ENCODE results near the gene POLR2E.
"Not testable (repeated sequence)": the region's sequence is repeated elsewhere in the genome, so short reads cannot be mapped to it uniquely, and the experiment has no call there.

Gene POLR2E

GRCh38 chr19:1094978-1095701, at the start of gene POLR2E:
TSS of gene POLR2E (minus strand) at chr19:1095375. CDS start at chr19:1095315, 60 bp downstream.
- peak; percentile 96 to 97 for DNase-seq

DNA sequence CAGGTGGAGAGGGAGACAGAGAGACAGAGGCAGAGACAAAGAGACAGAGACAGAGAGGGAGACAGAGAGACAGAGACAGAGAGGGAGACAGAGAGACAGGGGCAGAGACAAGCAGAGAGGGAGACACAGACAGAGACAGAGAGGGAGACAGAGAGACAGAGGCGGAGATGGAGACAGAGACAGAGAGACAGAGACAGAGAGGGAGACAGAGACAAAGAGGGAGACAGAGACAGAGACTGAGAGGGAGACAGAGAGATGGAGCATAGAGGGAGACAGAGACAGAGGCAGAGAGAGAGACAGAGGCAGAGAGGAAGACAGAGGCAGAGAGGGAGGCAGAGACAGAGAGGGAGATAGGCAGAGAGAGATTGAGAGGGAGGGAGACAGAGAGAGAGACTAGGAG, 49.6 kb upstream of the POLR2E start:
- DNase-seq: no peak

DNA sequence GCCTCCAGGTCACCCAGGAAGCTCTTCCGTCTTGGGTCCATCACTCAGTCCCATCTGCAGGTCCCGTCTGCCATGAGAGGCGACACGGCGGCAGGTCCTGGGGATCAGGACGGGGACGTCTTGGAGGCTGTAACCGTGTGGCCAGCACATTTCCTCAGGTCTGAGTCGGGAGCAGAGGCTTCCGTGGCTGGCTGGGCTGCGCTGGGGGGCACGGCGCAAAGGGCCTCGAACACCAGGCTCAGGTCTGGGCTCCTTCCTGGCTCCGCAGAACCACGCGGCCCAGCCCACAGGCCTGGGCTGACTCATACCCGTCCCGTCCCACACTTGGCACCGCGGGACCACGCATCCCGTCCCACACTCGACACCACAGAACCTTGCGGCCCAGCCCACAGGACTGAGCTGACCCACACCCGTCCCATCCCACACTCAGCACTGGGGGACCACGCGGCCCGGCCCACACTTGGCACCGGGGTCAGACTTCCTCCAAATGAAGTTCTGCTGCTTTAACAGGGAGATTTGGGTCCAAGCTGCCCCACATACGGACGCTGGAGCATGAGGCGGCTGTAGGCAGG, 48.7 kb upstream of the POLR2E start:
- DNase-seq: no peak

- no peak for DNase-seq
These were observed 46.8 kb upstream of the POLR2E start for GRCh38 chr19:1141944-1142343.

DNA sequence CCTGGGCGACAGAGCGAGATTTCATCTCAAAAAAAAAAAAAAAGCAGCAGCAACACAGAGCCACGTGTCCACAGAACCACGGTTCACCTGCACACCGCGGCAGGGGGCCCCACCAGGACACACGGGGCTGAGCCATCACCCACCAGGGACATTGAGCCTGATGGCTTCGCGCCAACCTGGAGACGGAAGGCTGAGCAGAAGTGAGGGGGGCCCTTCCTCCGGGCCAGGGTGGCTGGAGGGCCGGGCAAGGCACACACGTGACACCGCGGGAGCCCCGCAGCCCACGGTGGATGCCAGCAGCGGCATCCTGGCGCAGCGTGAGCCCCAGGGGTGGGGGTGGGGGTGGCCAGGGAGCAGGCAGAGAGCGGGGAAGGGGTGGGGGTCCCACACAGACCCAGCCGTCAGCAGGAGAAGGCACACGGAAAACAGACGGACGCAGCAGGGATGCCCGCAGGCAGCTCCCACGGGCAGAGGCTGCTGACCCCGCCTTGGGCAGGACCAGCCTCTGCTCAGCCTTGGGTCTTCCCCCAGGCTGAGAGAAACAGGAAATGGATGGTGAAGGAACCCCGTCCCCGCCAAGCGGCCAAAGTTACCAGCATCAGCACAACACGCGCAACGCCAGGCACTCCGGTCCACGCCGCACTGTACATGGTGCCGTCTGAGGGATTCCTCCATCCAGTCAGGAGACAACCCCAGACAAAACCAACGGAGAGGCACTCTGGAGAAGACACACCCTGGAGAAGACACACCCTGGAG, 45.3 kb upstream of the POLR2E start:
- no peak for DNase-seq

DNA sequence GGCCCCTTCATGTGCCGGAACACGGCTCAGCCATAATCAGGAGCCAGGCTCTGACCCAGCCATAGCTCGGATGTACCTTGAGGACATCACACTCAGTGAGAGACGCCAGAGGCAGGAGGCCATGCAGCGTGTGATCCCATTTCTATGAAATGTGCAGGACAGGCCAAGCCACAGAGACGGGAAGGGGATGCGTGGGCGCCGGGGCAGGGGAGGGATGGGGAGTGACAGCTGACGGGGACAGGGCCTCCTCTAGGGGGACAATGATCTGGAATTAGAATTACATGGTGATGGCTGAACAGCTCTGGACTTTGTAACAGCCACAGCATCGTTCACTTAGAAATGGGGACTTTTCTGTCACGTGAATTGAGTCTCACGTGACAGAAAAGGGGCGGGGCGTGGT, 44.0 kb upstream of the POLR2E start:
- DNase-seq: no peak

DNA sequence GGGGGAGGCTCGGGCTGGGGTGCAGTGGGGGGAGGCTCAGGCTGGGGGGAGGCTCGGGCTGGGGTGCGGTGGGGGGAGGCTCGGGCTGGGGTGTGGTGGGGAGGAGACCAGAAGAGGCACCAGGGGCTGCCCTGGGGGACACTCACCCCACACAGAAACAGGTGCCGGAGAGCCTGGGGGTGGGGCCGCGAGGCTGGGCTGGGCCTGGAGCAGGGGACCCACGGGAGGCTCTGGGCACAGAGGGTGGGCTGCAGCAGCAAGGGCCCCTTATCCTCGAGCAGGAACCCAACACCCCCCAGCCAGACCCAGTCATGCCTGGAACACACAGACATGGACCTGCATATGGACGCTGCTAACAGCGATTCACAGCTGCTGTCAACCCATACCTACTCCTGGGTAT, 42.9 kb upstream of the POLR2E start:
- DNase-seq: no peak

DNA sequence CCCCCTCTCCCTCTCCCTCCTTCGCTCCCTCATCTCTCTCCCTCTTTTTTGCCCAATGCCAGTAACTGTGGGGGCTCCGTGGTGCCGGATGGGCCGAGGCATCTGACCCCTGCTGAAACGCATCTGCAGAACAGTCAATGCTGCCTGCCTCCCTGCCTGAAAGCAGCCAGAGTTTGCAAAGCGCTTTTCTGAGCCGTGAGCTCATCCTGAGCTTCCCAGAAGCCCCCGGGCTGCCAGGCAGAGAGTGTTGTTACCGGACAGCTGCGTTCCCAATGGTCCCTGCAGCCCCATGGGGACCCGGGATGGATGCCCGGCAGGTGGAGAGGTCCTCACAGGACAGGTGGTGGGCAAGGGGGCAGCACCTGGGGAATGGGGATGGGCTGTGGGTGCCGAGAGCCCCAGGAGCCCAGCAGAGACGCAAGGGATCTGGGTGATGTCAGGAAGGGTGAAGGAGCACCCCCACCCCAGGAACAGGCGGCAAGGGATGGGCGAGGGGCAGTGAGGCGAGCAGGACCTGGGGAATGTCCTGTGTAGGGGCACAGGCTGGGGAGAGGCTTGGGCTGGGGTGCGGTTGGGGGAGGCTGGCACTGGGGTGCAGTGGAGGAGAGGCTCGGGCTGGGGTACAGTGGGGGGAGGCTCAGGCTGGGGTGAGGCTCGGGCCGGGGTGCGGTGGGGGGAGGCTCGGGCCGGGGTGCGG, 41.6 kb upstream of the POLR2E start:
- DNase-seq: no peak

- no peak for DNase-seq
These were observed 41.0 kb upstream of the POLR2E start for GRCh38 chr19:1136201-1136600.

DNA sequence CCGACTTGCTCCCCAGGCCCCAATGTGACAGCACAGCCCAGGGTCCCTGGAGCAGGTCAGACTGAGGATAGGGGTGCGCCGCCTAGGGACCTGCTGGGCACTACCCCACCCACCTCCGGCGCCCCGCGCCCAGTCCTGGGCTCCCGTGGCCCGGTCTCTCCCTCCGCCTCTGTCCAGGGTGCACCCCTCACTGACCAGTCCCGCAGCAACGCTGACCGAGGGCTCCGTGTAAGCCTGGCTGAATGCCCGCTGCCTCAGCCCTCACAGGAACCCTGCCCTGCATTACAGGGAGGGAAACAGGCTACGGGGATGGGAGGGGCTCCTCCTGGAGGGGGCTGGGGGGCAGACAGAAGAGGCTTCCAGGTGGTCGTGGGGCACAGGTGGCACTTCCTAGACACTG, 40.3 kb upstream of the POLR2E start:
- no peak for DNase-seq

DNA sequence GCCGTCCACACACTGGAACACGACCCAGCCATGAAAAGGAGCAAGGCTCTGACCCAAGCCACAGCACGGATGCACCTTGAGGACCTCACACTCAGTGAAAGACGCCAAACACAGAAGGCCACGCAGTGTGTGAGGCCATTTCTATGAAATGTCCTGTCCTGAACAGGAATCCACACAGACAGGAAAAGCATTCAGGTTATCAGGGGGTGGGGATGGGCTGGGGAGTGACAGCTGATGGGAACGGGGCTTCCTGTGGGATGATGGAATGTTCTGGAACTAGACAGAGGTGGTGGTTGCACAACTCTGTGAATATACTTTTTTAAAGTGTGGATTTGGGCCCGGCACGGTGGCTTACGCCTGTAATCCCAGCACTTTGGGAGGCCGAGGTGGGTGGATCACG, 39.3 kb upstream of the POLR2E start:
- no peak for DNase-seq

GRCh38 chr19:1133471-1133929, 38.3 kb upstream of the POLR2E start:
- DNase-seq: peak; percentile 76 to 80

DNA sequence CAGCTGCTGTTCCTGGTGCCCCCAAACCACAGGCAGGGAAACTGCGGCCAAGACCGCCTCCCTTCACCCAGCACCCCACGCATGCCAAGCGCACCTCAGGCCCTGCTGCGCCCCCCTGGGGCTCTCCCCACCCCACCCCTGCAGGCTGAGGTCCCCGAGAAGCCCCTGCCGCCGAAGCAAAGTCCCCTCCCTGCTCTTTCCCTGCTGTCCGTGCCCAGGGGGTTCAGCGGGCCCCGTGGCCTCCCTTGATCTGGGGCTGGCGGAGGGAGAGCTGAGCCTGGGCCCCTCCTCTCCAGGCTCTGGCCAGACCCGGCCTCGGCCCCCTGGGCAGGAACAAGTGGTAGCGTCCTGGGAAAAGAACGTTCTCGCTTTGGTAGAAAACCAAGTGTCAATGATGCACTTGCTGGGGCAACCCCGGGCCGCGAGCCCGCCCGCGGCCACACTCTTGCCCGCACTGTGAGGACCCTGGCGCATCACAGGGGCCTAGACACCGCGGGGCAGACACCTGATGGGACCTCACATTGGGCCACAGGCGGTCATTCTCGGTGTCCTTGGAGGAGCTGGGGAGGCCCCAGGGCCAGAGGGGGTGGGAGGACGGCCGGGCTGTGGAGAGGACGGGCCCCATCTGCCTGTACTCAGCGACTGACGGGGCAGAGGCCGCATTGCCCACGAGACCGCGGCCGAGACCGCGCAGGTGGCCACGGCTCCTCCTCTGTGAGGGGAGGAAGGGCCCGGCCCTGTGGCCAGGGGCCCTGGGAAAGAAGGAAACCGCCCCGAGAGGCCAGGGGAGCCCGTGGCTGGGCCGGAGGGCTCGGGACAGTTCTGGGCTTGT, 37.6 kb upstream of the POLR2E start:
- no peak for DNase-seq

- peak; percentile 92 to 93 for DNase-seq
These were observed 36.8 kb upstream of the POLR2E start for GRCh38 chr19:1131718-1132551.

GRCh38 chr19:1130771-1131717, 35.9 kb upstream of the POLR2E start:
- DNase-seq: peak; percentile 63 to 64

- no peak for DNase-seq
These were observed 34.4 kb upstream of the POLR2E start for GRCh38 chr19:1129535-1129934.

DNA sequence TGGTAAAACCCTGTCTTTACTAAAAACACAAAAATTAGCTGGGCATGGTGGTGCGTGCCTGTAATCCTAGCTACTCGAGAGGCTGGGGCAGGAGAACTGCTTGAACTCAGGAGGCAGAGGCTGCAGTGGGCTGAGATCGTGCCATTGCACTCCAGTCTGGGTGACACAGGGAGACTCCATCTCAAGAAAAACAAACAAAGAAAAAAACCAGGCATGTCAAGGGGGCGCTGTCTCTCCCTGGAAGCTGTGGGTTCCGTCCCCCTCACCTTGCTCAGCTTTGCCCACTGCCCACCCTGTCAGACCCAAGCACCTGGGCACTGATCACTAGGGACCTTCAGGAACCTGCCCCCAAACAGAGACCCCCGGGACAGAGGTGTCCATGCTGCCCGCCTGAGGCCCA, 33.9 kb upstream of the POLR2E start:
- not testable (repeated sequence) for DNase-seq

DNA sequence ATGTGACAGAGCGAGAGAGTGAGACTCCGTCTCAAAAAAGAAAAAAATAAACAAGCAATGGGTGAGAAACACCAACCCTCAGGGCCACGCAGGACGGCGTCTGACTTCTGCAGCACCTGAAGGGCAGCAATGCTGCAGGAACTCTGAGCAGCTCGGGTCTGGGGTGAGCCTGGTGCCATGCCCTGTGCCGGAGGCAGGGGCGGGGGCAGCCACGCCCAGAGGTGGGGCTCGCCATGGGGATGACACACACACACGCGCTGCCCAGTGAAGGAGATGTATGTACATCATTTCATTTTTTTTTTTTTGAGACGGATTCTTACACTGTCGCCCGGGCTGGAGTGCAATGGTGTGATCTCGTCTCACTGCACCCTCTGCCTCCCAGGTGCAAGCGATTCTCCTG, 32.9 kb upstream of the POLR2E start:
- DNase-seq: no peak

DNA sequence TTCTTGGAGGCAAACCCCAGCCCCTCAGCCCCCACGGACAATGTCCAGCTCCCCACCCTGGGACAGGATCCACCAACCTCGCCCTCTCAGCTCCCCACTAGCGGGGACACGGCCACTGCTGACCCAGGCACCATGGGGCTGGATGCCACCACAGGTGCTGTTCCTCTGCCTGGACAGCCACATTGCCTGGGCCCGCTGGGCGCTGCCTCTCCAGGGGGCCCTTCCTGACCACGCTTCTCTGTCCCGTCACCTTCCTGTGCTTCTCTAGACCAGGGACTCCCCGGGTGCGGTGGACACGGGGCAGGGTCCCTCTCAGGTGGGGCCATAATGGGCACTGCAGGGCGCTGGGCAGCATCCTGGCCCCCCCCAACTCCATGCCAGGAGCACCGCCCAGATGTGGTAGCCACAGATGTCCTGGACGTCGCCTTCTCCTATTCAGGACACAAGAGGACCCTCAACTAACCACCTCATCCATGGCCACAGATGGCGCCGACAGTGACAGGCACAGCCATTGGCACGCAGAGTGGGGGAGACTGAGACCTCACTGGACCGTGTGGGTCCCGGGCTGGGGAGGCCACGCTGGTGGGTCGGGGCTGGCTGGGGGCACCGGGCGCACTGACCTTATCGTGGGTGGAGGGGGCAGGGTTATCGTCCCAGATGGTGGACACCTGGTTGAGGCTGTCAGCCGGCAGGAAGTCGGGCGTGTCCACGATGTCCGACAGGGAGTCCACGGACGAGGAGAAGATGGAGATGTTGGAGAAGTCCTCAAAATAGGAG, 32.0 kb upstream of the POLR2E start:
- DNase-seq: no peak
